Measurements from ENCODE around the gene PKN3. TPM values are rescaled to one million over a fixed set of nuclear protein-coding genes. Genes with fewer than 3 reads are reported as not detected.
"Not testable (repeated sequence)": the region's sequence is repeated elsewhere in the genome, so short reads cannot be mapped to it uniquely, and the experiment has no call there.

The PKN3 gene
- total RNA-seq, 2 donors from 2014 or later: 8.8 to 11.4 TPM

GRCh38 chr9:128689293-128689774 is 13.0 kb upstream of the PKN3 start:
- intact Hi-C loops (cut with DNase I): no loop called here

GRCh38 chr9:128689820-128690683 is 12.3 kb upstream of the PKN3 start:
- DNase-seq (ENCODE audit: low spot score): peak; percentile 79
- intact Hi-C loops (cut with DNase I): no loop called here

More at GRCh38 chr9:128689293-128689774, 13.0 kb upstream of the PKN3 start:
- DNase-seq (ENCODE audit: low spot score): no peak

GRCh38 chr9:128690684-128691034 is 11.6 kb upstream of the PKN3 start:
- no peak for DNase-seq (ENCODE audit: low spot score)
- intact Hi-C loops (cut with DNase I): no loop called here

GRCh38 chr9:128693738-128694137 is 8.6 kb upstream of the PKN3 start:
- intact Hi-C loops (cut with DNase I); DNase-seq (ENCODE audit: low spot score): not testable (repeated sequence)

GRCh38 chr9:128694344-128694743 is 8.0 kb upstream of the PKN3 start:
- DNase-seq (ENCODE audit: low spot score): no peak
- intact Hi-C loops (cut with DNase I): no loop called here

GRCh38 chr9:128696923-128697707 is 5.2 kb upstream of the PKN3 start:
- DNase-seq (ENCODE audit: low spot score): peak; percentile 5
- intact Hi-C loops (cut with DNase I): no loop called here

GRCh38 chr9:128699096-128699795 is 3.1 kb upstream of the PKN3 start:
- peak; percentile 11 for DNase-seq (ENCODE audit: low spot score)
- intact Hi-C loops (cut with DNase I): not testable (repeated sequence)

GRCh38 chr9:128701227-128701854 is 962 bp upstream of the PKN3 start:
- peak; percentile 55 for DNase-seq (ENCODE audit: low spot score)
- intact Hi-C loops (cut with DNase I): loop anchor here in 1 of 2 donors (10.0 kb wide), 1 partner anchor 47 kb away; the partner anchor contains the start of gene DYNC2I2

GRCh38 chr9:128702949-128703615 is 779 bp downstream of the PKN3 start:
- intact Hi-C loops (cut with DNase I): loop anchor here in 1 of 2 donors (10.0 kb wide), 1 partner anchor 48 kb away; the partner anchor contains the start of gene DYNC2I2
- peak; percentile 84 for DNase-seq (ENCODE audit: low spot score)

GRCh38 chr9:128703616-128704355 is 1.5 kb downstream of the PKN3 start:
- peak; percentile 86 for DNase-seq (ENCODE audit: low spot score)
- intact Hi-C loops (cut with DNase I): loop anchor here in 1 of 2 donors (10.0 kb wide), 1 partner anchor 49 kb away; the partner anchor contains the start of gene DYNC2I2

- DNase-seq (ENCODE audit: low spot score): no peak
- intact Hi-C loops (cut with DNase I): loop anchor here in 1 of 2 donors (10.0 kb wide), 1 partner anchor 50 kb away; the partner anchor contains the start of gene DYNC2I2
These were observed 2.0 kb downstream of the PKN3 start for GRCh38 chr9:128704356-128704670.

GRCh38 chr9:128705051-128705965 is 3.0 kb downstream of the PKN3 start:
- intact Hi-C loops (cut with DNase I): loop anchor here in 1 of 2 donors (10.0 kb wide), 1 partner anchor 51 kb away; the partner anchor contains the start of gene DYNC2I2

GRCh38 chr9:128706045-128706444 is 3.7 kb downstream of the PKN3 start:
- DNase-seq (ENCODE audit: low spot score): no peak
- intact Hi-C loops (cut with DNase I): loop anchor here in 1 of 2 donors (10.0 kb wide), 1 partner anchor 51 kb away; the partner anchor contains the start of gene DYNC2I2

More at GRCh38 chr9:128705051-128705965, 3.0 kb downstream of the PKN3 start:
- DNase-seq (ENCODE audit: low spot score): peak; percentile 72

GRCh38 chr9:128706671-128707381 is 4.5 kb downstream of the PKN3 start:
- peak; percentile 73 for DNase-seq (ENCODE audit: low spot score)
- intact Hi-C loops (cut with DNase I): loop anchor here in 1 of 2 donors (10.0 kb wide), 1 partner anchor 52 kb away; the partner anchor contains the start of gene DYNC2I2

GRCh38 chr9:128707446-128707845 is 5.1 kb downstream of the PKN3 start:
- intact Hi-C loops (cut with DNase I): loop anchor here in 1 of 2 donors (10.0 kb wide), 1 partner anchor 53 kb away; the partner anchor contains the start of gene DYNC2I2
- peak; percentile 65 for DNase-seq (ENCODE audit: low spot score)
